HG03025 (cell line): ENCODE measurements around the gene CFAP70.

Source experiments
- ATAC-seq: cut with Tn5 transposase; IDR thresholded peaks from one replicate; pipeline ENCODE4 v1.9.1; 2021; ENCODE audit warnings: mild to moderate bottlenecking, moderate library complexity; ENCODE audit not compliant: unreplicated experiment, low FRiP score

CFAP70 gene

DNA sequence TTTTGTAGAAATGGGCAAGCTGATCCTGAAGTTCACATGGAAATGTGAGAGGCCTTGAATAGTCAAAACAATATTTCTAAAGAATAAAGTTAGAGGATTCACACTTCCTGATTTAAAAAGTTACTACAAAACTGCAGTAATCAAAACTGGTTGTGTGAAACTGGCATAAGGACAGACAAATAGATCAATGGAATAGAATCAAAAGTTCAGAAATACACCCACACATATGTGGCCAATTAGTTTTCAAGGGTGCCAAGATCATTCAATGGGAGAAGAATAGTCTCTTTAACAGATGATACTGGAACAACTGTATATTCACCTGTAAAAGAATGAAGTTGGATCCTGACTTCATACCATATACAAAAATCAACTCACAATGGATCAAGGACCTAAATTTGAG lies 139.3 kb downstream of the CFAP70 start:
- no peak for ATAC-seq

GRCh38 chr10:73218431-73219191 lies 140.1 kb downstream of the CFAP70 start:
- no peak for ATAC-seq

- no peak for ATAC-seq
These were observed 141.0 kb downstream of the CFAP70 start for GRCh38 chr10:73217628-73218027.

DNA sequence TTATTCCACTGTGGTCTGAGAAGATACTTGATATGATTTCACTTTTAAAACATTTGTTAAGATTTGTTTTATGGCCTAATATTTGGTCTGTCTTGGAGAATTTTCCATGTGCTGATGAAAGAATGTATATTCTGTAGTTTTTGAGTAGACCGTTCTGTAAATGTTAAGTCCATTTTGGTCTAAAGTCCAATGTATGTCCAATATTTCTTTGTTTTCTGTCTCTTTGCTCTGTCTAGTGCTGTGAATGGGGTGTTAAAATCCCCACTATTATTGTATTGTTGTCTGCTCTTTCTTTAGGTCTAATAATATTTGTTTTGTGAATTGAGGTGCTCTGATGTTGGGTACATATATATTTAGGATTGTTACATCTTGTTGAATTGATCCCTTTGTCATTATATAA lies 142.9 kb downstream of the CFAP70 start:
- ATAC-seq = no peak

DNA sequence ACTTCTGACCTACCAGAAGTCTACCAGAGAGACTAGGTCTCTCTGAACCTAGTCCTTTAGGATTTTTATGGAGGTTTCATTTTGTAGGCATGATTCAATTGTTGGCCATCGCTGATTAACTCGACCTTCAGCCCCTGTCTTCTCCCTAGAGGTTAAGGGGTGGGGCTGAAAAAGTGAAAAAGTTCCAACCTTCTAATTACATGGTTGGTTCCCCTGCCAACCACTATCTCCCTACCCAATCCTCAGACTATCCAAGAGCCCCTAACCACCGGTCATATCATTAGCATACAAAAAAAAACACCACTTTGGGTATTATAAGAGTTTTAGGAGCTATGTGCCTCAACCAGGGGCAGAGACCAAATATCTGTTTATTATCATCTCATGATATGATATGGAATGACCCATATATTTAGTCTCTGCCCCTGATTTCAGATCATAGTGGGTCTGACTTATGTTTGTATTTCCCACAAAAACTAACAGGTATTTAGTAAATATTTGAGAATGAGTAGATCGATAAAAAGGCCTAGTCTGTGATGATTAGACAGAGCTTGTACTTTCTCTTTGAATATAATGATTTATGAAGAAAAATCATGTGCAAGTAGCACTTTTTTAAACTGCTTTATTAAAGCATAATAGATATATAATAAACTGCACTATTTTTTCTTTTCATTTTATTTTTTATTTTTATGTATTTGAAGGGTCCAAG lies 147.4 kb downstream of the CFAP70 start:
- no peak for ATAC-seq

- ATAC-seq = no peak
These were observed 148.1 kb downstream of the CFAP70 start for GRCh38 chr10:73210395-73211105.

- ATAC-seq = no peak
These were observed 149.0 kb downstream of the CFAP70 start for GRCh38 chr10:73209705-73210104.

DNA sequence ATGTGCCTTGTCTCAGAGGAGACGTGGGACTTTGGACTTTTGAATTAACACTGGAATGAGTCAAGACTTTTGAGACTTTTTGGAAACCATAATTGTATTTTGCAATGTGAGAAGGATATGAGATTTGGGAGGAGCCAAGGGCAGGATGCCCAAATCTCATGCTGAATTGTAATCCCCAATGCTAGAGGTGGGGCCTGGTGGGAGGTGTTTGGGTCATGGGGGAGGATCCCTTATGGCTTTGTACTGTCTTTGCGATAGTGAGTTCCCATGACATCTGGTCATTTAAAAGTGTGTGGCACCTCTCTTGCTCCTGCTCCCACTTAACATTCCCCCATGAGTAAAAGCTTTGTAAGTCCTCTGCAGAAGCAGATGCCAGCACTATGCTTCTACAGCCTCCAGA lies 150.8 kb downstream of the CFAP70 start:
- ATAC-seq = no peak

- ATAC-seq = no peak
These were observed 152.3 kb downstream of the CFAP70 start for GRCh38 chr10:73206385-73206784.

DNA sequence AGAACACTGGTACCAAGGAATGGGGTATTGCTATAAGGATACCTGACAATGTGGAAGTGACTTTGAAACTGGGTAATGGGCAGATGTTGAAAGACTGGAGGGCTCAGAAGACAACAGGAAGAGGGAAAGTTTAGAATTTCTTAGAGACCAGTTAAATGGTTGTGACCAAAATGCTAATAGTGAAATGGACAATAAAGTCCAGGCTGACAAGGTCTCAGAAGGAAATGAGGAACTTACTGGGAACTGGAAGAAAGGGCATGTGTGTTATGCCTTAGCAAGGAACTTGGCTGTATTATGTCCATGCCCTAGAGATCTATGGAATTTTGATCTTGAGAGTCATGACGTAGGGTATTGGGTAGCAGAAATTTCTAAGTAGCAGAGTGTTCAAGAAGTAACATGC lies 152.8 kb downstream of the CFAP70 start:
- no peak for ATAC-seq

DNA sequence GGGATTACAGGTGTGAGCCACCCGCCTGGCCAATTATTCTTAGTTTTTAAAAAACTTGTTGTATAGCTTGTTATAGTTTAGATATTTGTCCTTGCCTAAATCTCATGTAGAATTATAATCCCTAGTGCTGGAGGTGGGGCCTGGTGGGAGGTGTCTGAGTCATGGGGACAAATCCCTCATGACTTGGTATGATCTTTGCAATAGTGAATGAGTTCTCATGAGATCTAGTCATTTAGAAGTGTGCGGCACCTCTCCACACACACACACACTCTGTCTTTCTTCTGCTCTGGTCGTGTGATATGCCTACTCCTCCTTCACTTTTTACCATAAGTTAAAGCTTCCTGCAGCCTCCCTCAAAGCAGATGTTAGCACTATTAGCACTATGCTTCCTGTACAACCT lies 153.6 kb downstream of the CFAP70 start:
- ATAC-seq = no peak
